CD14-positive monocyte (primary cell): ENCODE measurements around the gene MAD1L1. TPM values are rescaled to one million over a fixed set of nuclear protein-coding genes. Genes with fewer than 3 reads are reported as not detected.

ENCODE experiments used
- DNase-seq, 3 donors: peaks; one replicate each; pipeline ENCODE4 v3.0.0-alpha.2; 2011 to 2022
- H2AFZ ChIP-seq: 2 replicates; pipeline ENCODE4 v1.6.0; 2012; ENCODE audit warnings: mild to moderate bottlenecking, low read depth, low read length, inconsistent platforms; ENCODE audit not compliant: insufficient read depth, poor library complexity, severe bottlenecking
- H3K27ac ChIP-seq, 2 donors: 1 replicate in 1 of 2; 2 replicates in 1 of 2; pipeline ENCODE4 v1.5.1; 2012 to 2013; ENCODE audit warnings: low read length in 2 of 2, control low read depth in 1 of 2, inconsistent platforms in 1 of 2, low read depth in 1 of 2, mild to moderate bottlenecking in 1 of 2
- H3K27me3 ChIP-seq, 2 donors: one replicate each; pipeline versions ENCODE4 v1.6.0 to v1.6.1; 2011 to 2013; ENCODE audit warnings: low read length in 2 of 2; ENCODE audit not compliant: control insufficient read depth in 2 of 2, insufficient read depth in 2 of 2
- H3K36me3 ChIP-seq, 2 donors: replicated peaks in 1 of 2; 1 replicate in 1 of 2; 2 replicates in 1 of 2; pipeline versions ENCODE4 v1.5.1 to v1.6.1; 2012 to 2013; ENCODE audit warnings: low read length in 2 of 2, control low read depth in 1 of 2, inconsistent platforms in 1 of 2, mild to moderate bottlenecking in 1 of 2; ENCODE audit not compliant: insufficient read depth in 2 of 2, control insufficient read depth in 1 of 2
- H3K4me1 ChIP-seq, 2 donors: 1 replicate in 1 of 2; 2 replicates in 1 of 2; pipeline versions ENCODE4 v1.5.1 to v1.6.1; 2012 to 2013; ENCODE audit warnings: low read length in 2 of 2, control low read depth in 1 of 2, inconsistent platforms in 1 of 2, mild to moderate bottlenecking in 1 of 2, moderate library complexity in 1 of 2; ENCODE audit not compliant: insufficient read depth in 2 of 2, control insufficient read depth in 1 of 2
- H3K4me2 ChIP-seq: replicated peaks from 2 replicates; pipeline ENCODE3; 2012; ENCODE audit warnings: low read length, moderate library complexity, mild to moderate bottlenecking; ENCODE audit not compliant: poor library complexity, severe bottlenecking; ENCODE audit errors: extremely low read depth
- H3K4me3 ChIP-seq, 3 experiments: fragments of 200-600 bp in 1 of 3; sonication (generic) in 1 of 3; replicated peaks in 1 of 3; 1 replicate in 2 of 3; 2 replicates in 1 of 3; pipeline ENCODE4 v1.5.1; 2011 to 2013; ENCODE audit warnings: low read length in 3 of 3, mild to moderate bottlenecking in 3 of 3, control low read depth in 2 of 3, low read depth in 2 of 3, inconsistent platforms in 1 of 3, moderate library complexity in 1 of 3
- H3K79me2 ChIP-seq: 2 replicates; pipeline ENCODE4 v1.6.0; 2012; ENCODE audit warnings: mild to moderate bottlenecking, control low read depth, inconsistent platforms, low read length, moderate library complexity; ENCODE audit not compliant: insufficient read depth
- H3K9ac ChIP-seq: 2 replicates; pipeline ENCODE4 v1.6.0; 2017; ENCODE audit warnings: low read length, mild to moderate bottlenecking; ENCODE audit not compliant: insufficient read depth, poor library complexity, severe bottlenecking
- H3K9me3 ChIP-seq, 2 donors: replicated peaks in 1 of 2; 1 replicate in 1 of 2; 2 replicates in 1 of 2; pipeline versions ENCODE4 v1.5.1 to v1.6.1; 2012 to 2013; ENCODE audit warnings: low read length in 2 of 2, control low read depth in 1 of 2; ENCODE audit not compliant: control insufficient read depth in 1 of 2, insufficient read depth in 1 of 2
- H4K20me1 ChIP-seq: 2 replicates; pipeline ENCODE4 v1.6.0; 2012; ENCODE audit warnings: mild to moderate bottlenecking, low read length, control low read depth, moderate library complexity; ENCODE audit not compliant: insufficient read depth
- H3K27ac Mint-ChIP-seq, 7 donors: one replicate each; pipeline ENCODE4 v1.8.0; 2020; ENCODE audit warnings: mild to moderate bottlenecking in 7 of 7, mixed read lengths in 7 of 7, moderate library complexity in 6 of 7, inconsistent platforms in 2 of 7
- H3K27me3 Mint-ChIP-seq, 3 donors: one replicate each; pipeline ENCODE4 v1.8.0; 2021 to 2022; ENCODE audit warnings: low read depth in 3 of 3, mild to moderate bottlenecking in 3 of 3, mixed read lengths in 3 of 3, moderate library complexity in 3 of 3, inconsistent platforms in 1 of 3
- H3K36me3 Mint-ChIP-seq, 2 donors: one replicate each; pipeline ENCODE4 v1.8.0; 2020; ENCODE audit warnings: mixed read lengths in 2 of 2, inconsistent platforms in 1 of 2, mild to moderate bottlenecking in 1 of 2
- H3K4me1 Mint-ChIP-seq: one replicate; pipeline ENCODE4 v1.8.0; 2020; ENCODE audit warnings: mild to moderate bottlenecking, mixed read lengths
- H3K4me3 Mint-ChIP-seq, 2 donors: one replicate each; pipeline ENCODE4 v1.8.0; 2020; ENCODE audit warnings: mild to moderate bottlenecking in 2 of 2, mixed read lengths in 2 of 2, moderate library complexity in 1 of 2
- H3K9me3 Mint-ChIP-seq, 7 donors: one replicate each; pipeline ENCODE4 v1.8.0; 2020 to 2022; ENCODE audit warnings: mixed read lengths in 7 of 7, mild to moderate bottlenecking in 6 of 7, moderate library complexity in 6 of 7, inconsistent platforms in 2 of 7
- CTCF ChIP-seq: fragments of 200-600 bp; IDR thresholded peaks from one replicate; pipeline ENCODE4 v1.8.0; 2022; ENCODE audit warnings: antibody characterized with exemption, mild to moderate bottlenecking
- WGBS: methylation state at CpG from one replicate; pipeline ENCODE4 v1.1.5; 2013; ENCODE audit warnings: missing lambda C conversion rate; ENCODE audit not compliant: insufficient coverage; 5-methylcytosine and 5-hydroxymethylcytosine counted together
- intact Hi-C, 2 donors: fragments of 100-400 bp; cut with micrococcal nuclease; formaldehyde crosslinking; loops; one replicate each; pipeline versions ENCODE4 v1.15.0 to v1.15.1; 2023
- polyA plus RNA-seq, 3 donors: library from polyadenylated mRNA; depleted of rRNA in 1 of 3; unstranded in 2 of 3; stranded (reverse) in 1 of 3; fragments of 300-500 nt in 2 of 3; fragments of >200 nt in 1 of 3; fragmentation: Illumina TruSeq in 2 of 3; gene quantifications; 1 replicate in 2 of 3; 2 replicates in 1 of 3; pipeline ENCODE4 v1.2.3, GENCODE V29; 2012 to 2021

The MAD1L1 gene
- polyA plus RNA-seq, 3 donors = 22.0 to 39.4 (median 33.2) TPM

- Mint-ChIP-seq H3K36me3 (peaks cover 42 to 69% of the 10 kb centered on the region in 2 donors), H3K27ac (no peak overlapping the region), H3K27me3 (peaks cover 0 to 1% (median 1%) of the 10 kb centered on the region in 3 donors), H3K9me3 (peaks cover 0 to 3% (median 0%) of the 10 kb centered on the region in 7 donors), H3K4me1 (no peaks in the 10 kb centered on the region), H3K4me3 (no peak overlapping the region)
- no peak overlapping the region for H2AFZ ChIP-seq
- WGBS = 100% methylated on average over 5 of the region's 7 CpGs
- no peaks in the 10 kb centered on the region for H3K27me3 ChIP-seq
- no peak overlapping the region for H3K4me2 ChIP-seq
- intact Hi-C loops = no loop called here
- no peak overlapping the region for H3K27ac ChIP-seq
- no peak overlapping the region for H3K4me3 ChIP-seq
- peaks cover 37 to 50% of the 10 kb centered on the region in 2 donors for H3K36me3 ChIP-seq
- TF ChIP-seq CTCF = no peak
- no peak for DNase-seq
- H3K9me3 ChIP-seq = no peaks in the 10 kb centered on the region
- peaks cover 2% of the 10 kb centered on the region for H3K79me2 ChIP-seq
- H3K4me1 ChIP-seq = no peaks in the 10 kb centered on the region
- no peak overlapping the region for H3K9ac ChIP-seq
- no peaks in the 10 kb centered on the region for H4K20me1 ChIP-seq
Observed at GRCh38 chr7:2274666-2275065, 41.9 kb upstream of the MAD1L1 start.

- Mint-ChIP-seq H3K4me1 (no peaks in the 10 kb centered on the region), H3K36me3 (peaks cover 45 to 76% of the 10 kb centered on the region in 2 donors), H3K27ac (no peak overlapping the region), H3K9me3 (peaks cover 0 to 3% (median 0%) of the 10 kb centered on the region in 7 donors), H3K4me3 (no peak overlapping the region), H3K27me3 (peaks cover 0 to 1% (median 1%) of the 10 kb centered on the region in 3 donors)
- Histone ChIP-seq H3K79me2 (no peaks in the 10 kb centered on the region), H3K9ac (no peak overlapping the region), H3K4me2 (no peak overlapping the region), H3K27ac (no peak overlapping the region), H3K4me1 (no peaks in the 10 kb centered on the region), H3K27me3 (no peaks in the 10 kb centered on the region), H3K36me3 (peaks cover 39 to 50% of the 10 kb centered on the region in 2 donors), H2AFZ (no peak overlapping the region), H4K20me1 (no peaks in the 10 kb centered on the region), H3K9me3 (no peaks in the 10 kb centered on the region), H3K4me3 (no peak overlapping the region)
- TF ChIP-seq CTCF = no peak
- WGBS = 96% methylated on average over 17 of the region's 20 CpGs
- intact Hi-C loops = no loop called here
- no peak for DNase-seq
Observed at GRCh38 chr7:2273866-2274265, 41.1 kb upstream of the MAD1L1 start.
